Epithelial cell of prostate (primary cell): ENCODE measurements around the gene ATXN7.

Experiments
- DNase-seq: peaks from one replicate; pipeline ENCODE4 v3.0.0-alpha.2; 2011; ENCODE audit warnings: low read depth, low spot score
- H3K27ac ChIP-seq: fragments of 450-650 bp; 2 replicates; pipeline ENCODE4 v1.5.1; 2017; ENCODE audit warnings: mild to moderate bottlenecking

Gene ATXN7

DNA sequence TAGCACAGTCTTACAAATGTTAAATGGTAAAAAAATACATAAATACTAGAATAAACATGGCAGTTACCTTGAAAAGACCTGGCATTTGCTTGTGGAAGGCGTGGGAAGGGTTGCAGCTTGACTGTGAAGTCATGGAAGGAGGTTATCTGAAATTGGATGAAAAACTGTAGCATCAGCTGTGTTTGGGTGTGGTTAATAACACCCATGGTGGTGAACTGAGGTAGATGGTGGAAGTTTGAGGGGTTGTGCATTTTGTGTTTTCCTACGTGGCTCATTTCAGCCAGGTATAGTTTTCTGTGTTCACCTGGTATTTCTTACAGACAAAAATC lies 113.2 kb downstream of the ATXN7 start:
- no peak for DNase-seq
- H3K27ac ChIP-seq = peak overlapping the region; percentile 76

DNA sequence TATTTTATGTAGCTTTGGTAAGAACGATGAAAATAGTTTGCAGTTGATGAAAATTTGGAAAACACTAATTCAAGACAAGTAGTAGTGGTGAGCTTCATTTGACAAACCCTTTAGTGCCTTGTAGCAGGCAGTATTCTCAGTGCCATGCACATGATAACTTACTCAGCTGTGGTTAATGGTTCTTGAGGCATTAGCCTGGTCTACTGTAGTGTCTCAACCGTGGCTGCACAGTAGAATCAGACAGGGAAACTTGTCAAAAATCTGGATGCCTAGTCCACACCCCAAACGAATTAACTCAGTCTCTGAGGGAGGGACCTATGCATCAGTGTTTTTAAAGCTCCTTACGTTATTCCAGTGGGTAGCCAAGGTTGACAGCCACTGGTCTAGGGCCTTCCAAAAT lies 114.2 kb downstream of the ATXN7 start:
- H3K27ac ChIP-seq = no peak overlapping the region
- DNase-seq = no peak

DNA sequence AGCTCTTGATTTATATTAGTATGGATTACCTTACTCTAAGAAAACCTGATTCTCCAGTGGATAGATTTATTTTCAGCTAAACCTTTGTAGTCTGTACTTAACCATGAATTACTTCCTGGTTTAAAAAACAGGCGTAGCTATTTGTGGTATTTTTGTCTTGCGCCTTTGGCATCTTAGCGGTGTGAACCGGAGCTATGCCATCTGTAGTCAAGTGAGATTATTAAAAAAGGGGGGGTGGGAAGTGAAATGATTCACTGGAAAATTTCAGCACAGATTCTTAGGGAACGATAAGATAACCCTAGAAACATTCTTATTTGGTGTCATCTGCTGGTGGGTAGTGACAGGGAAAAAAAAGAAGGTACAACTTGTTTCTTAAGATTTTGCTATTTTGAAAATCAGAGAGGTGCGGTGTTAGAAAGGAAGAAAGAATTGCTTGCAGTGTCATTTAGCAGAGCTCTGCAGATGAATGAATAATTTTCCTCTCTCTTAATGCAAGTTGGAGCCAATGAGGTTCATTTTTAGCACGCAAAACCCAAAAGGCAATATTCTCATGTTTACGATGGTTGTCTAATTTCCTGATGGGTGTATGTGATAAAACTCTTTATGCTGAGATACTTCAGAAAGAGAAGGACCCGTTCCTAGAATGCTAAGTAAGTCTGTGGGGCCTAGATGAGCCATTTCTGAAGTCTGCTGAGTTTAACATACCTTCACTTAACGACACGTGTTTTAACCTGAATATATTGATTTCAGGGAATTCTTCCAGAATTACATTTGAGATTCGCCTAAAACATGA lies 115.6 kb downstream of the ATXN7 start:
- no peak overlapping the region for H3K27ac ChIP-seq
- no peak for DNase-seq

DNA sequence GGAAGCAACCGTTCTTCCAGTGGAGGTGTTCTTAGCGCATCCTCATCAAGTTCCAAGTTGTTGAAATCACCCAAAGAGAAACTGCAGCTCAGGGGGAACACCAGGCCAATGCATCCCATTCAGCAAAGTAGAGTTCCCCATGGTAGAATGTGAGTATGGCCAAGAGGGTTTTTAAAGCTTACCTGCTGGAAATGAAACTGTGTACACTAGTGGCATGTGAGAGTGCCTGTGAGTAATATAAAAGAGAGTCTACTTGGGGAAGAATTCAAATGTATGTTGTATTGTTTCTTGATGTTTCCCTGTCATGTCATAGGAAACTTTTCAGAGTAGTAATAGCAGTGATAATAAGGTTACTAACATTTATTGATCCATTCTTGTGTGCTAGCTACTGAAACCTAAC lies 116.4 kb downstream of the ATXN7 start:
- no peak overlapping the region for H3K27ac ChIP-seq
- no peak for DNase-seq

DNA sequence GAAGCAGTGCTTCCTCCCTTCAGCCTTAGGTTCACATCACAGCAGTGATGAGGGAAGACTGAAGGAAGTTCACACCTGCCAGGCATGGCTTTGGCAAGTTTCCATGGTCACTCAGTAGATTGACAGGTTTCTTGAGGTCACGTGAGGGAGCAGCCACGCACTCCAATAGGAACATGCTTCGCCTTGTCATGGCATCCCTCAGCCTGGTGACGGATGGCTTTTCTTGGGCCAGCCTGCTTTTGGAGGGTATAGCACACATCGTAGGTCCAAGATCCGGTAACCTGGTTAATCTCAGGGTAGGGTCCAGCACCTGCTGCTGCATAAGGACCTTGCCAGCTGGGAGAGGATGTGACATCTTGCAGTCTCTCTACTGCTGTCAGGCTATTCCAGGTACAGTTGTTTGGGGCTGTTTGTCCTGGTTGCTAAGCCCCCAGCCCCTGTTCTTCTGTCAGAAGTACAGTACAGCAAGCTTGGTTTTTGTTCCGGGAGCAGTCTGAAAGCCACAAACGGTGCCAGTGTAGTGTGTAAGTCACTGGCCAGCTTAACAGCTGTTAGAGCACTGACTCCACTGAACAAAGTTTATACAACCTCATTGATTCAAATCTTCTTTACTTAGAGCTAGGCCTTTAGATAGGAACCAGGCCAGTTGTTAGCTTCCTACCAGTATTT lies 117.3 kb downstream of the ATXN7 start:
- DNase-seq = no peak
- no peak overlapping the region for H3K27ac ChIP-seq

DNA sequence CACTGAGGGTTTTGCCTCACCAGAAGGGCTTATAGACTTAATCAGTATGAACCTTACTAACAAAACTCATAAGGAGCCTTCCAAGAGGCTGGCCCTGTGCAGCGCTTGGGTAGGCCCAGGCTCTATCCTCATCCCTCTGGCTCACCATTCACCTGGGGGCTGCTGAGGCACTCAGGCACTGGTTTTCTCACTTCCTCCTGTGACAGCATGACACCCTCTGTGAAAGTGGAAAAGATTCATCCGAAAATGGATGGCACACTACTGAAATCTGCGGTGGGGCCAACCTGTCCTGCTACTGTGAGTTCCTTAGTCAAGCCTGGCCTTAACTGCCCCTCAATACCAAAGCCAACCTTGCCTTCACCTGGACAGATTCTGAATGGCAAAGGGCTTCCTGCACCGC lies 118.3 kb downstream of the ATXN7 start:
- DNase-seq = no peak
- H3K27ac ChIP-seq = no peak overlapping the region

DNA sequence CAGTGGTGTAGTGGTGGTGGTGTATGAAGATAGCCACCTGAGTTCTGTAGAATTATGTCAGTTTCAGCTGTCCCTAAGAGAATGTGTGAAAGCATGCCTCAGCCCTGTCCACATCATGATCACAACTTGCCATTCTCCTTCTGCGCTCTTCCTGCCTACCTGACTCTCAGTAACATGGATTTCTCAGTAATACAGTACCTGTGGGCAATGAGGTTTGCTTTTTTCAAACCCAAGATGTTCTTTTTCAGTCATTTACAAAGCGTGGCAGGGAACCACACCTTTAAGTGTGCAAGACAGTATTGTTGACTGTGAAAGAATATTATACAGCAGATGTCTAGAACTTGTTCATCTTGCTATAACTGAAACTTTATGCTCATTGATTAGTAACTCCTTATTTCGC lies 120.7 kb downstream of the ATXN7 start:
- no peak overlapping the region for H3K27ac ChIP-seq
- DNase-seq = no peak

DNA sequence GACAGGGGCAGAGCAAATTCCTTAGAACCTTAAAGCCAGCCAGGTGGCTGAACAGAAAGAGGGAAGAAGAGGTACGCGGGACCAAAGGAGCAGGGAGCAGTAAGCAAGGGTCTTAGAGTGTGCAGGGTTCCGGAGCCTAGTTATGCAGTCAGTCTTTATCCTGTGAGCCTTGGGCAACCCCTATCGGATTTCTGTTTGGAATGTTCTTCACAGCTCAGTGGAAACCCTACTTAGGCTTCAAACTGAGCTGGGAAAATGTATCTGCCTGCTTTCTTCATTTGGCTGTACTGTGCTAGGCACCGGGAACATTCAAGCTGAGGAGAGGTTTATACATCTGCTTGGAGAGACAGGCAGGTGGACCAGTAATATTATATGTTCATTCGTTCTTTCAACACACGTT lies 122.5 kb downstream of the ATXN7 start:
- DNase-seq = no peak
- H3K27ac ChIP-seq = no peak overlapping the region

DNA sequence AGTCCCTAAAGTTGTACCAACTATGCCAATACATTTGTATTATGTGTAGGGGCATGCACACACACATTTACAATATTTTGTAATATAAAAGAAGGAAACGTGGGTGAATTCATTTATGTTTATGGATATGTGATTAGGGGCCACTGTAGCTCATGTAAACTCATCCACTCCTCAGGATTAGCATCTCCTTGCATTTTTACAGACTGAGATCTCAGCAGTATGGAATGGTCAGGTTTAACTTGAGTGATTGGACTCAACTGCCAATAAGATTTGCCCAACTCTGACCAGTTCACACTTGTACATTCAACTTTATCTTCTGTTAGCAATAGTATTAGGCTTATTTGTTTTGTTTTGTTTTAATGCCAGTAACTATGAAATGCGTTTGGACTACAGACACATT lies 123.2 kb downstream of the ATXN7 start:
- DNase-seq = no peak

DNA sequence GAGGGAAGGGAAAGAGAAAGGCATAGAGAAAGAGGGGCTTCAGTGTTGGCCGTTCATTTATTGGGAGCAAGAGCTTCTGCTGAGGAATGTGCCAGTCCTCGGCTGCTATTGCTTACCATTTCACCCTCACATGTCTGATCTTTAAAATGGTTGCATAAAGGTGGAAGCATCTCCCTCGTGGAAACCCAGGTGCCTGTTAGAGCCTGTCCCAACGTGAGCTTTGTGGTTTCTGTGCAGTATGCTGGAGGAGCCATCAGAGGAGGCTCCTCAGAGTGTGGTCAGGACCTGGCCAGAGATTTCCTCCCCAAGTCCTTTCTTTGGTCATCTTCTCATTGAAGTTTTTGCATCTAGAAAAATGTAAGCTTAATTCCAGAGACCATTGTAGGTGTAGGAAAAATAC lies 125.3 kb downstream of the ATXN7 start:
- peak; percentile 26 for DNase-seq
- no peak overlapping the region for H3K27ac ChIP-seq

More for the DNA sequence above, 123.2 kb downstream of the ATXN7 start:
- H3K27ac ChIP-seq = no peak overlapping the region

DNA sequence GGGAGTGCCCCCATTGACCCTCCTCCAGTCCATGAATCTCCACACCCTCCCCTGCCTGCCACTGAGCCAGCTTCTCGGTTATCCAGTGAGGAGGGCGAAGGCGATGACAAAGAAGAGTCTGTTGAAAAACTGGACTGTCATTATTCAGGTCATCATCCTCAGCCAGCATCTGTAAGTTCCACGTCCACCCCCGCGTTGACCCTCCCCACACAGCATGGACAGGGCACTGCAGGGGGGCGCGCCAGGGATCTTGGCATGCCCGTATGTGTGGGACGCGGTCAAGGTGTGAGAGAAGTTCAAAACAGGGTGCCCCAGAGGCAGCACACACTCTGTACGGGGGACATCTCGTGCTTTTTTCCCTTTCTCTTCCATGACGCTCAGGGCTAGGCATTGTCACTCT lies 126.5 kb downstream of the ATXN7 start:
- no peak overlapping the region for H3K27ac ChIP-seq
- no peak for DNase-seq

DNA sequence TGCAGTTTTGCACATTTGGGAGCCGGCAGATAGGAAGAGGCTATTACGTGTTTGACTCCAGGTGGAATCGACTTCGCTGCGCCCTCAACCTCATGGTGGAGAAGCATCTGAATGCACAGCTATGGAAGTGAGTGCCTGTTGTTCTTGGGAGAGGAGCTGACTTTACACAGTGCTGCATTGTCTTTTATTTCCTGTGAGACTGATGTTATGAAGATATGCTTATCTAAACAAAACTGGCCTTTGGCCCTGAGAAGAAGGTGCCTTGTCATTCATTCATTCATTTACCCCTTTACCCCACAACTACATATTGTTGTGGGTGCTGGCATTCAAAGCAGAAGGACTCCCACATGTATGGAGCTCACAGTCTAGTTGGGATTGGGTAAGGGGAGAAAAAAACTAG lies 127.1 kb downstream of the ATXN7 start:
- DNase-seq = no peak
- no peak overlapping the region for H3K27ac ChIP-seq

DNA sequence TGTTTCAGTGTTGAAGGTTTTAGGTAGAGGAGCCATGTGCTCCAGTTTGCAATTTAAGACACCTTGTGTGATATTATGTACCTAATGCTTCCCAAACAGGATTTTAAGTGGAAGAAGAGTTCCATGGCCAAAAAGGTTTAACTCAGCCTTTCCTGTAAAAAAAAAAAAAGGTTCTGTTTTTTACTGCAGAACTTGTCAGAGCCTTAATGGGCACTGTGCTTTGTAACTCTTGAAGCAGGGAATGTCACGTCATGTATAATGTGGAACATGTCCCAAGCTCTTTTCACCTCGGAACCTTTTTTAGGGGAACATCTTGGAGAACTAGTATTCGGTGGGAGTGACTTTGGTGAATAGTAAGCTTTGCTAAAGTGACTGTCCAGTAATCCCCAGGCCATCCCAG lies 128.0 kb downstream of the ATXN7 start:
- DNase-seq = no peak
- H3K27ac ChIP-seq = no peak overlapping the region

DNA sequence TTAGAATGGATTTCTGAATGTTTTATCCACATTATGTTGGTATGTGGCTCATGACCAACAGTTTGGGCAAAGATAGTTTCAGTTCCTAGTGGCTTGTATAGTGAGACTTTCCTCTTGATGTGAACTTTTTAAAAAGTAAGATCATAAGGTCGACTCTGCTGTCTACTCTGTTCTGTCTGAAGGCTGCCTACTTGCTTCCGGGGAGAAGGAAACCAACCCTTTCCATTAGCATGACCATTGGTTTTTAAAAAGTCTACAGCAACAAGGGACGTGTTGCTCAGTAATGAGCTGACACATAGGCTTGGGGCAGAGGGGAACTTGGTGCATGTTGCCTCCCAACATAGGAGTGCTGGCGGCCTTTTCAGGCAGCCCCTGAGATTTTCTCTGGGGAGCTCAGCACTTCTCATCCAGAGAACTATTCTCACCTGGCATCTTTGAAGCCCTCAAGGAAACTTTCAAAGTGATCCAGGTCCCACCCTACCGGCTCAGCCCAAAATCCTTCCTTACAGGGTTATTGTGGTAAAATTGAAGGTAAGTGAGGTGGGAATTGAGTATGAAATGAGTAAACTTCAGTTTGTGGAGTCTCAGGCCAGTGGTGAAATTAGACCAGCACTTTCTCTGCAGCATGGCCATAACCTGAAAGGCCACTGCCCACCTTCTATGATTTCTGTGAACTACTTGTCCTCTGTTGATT lies 129.0 kb downstream of the ATXN7 start:
- no peak overlapping the region for H3K27ac ChIP-seq
- no peak for DNase-seq

DNA sequence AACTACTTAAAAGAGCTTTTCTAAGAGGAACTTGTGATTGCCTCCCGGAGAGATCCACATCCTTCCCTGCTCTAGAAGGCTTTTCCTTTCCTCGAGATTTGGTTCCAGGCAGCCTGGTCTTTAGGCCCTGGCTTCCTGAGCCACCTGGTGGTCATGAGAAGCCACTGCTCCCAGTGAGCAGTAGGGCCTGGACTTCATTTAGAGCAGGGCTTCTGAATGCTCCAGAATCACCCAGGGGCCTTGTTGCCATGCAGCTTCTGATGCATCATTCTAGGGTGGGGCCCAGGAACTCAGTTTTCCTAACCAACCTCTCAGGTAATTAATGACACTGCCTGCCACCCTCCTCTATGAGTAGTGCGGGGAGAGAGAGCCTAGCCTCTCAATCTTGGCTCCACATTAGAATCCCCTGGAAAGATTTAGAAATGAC lies 130.0 kb downstream of the ATXN7 start:
- peak; percentile 39 for DNase-seq
- H3K27ac ChIP-seq = no peak overlapping the region

DNA sequence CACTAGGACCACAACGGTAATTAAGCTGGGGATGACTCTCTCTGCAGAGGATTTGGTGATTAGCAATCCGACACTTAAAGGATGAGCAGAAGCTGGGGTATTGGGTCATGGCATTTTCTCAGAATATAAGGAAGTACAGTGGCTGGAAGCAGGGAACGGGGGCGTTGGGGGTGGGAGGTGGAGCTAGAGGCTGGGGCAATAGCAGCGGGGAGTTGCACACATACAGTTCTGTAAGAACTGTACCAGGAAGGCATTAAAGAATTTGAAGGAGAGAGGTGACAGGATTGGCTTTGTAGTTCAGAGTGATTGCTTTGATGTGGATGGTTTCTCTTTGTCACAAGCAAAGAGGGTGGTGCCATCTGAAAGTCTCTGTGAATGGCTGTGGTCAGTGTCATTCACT lies 131.4 kb downstream of the ATXN7 start:
- H3K27ac ChIP-seq = no peak overlapping the region
- DNase-seq = no peak

DNA sequence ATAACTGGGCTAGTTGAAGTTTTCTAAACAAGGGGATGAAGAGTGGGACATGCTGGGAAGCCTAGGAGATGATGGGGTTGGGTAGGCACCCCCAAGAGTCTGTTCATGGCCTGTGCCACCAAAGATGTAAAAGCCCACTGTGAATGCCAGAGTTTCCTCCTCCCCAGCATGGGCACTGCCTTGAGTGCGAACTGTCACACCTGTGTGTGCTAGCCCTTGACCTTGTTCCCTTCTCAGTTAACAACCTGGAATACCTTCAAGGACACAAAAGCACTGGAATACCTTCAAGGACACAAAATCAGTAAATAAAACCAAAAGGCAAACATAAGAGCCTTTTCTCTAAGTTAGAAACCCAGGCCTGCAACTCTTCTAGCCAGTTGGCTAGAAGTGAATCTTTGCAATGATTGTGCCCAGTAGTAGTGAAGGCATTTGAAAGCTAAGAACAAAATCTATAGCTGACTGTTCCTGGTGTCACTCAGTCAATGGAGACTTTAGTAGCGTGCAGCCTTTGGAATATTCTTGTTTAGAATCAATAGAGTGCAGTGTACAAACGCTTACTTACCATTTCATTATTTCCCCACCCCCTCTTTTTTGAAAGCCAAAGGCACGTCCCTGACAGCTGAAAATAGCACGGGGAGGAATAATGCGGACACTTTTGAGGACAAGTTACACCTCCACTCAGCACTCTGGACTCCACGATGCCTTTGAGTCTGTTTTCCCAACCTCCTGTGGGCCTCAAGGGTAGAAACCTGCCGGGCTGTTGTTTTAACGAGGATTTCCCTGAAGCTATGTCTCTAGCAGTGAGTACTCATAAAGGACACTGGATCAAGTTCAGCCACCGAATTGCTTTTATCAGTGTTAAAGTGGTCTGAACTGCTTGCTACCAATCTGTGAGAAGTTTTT lies 135.4 kb downstream of the ATXN7 start:
- DNase-seq = no peak

DNA sequence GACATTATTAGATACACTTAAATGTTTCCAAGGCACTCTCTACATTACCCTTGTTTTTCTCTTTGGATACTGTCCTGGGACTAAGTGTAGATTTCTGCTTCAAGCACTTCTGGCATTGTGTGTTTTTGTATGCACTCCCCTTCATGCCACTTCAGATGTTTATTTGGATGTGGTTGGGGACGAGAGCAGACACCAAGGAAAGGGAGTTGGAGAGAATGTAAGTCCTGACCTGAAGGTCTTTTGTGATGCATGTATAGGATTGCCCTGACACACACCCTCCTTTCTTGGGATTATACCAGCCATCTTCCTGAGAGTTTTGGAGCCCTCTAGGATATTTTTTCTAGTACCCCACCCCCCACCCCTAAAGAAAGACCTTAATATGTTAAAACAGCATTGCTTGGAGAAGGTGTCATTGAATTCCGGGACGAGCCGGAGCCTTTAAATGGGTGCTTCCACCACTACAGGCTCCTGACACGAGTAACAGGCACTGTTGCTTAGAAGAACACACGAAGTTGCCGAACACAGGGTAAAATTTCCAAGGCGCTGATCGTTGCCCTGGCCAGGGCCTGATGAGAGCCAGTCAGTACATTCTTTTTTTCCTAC lies 136.9 kb downstream of the ATXN7 start:
- DNase-seq = no peak
- no peak overlapping the region for H3K27ac ChIP-seq

More for the DNA sequence above, 135.4 kb downstream of the ATXN7 start:
- no peak overlapping the region for H3K27ac ChIP-seq

DNA sequence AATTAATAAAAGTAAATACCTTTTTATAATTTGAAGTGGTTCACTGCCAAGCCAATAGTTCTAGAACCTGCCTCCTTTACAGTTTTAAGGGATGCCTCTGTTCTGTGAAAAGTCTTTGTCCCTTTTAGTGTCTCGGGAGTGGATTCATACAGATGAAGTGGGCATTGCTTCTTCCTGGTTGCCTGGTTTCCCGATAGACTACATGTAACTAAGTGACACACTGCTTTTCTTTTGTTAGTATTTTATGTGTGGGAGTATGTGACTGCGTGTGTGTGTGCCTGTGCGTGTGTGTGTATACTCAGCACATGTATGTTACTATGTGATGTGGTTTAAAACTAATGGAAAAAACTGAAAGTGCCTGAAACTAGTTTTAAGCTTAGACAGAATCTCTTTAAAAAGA lies 138.6 kb downstream of the ATXN7 start:
- H3K27ac ChIP-seq = no peak overlapping the region
- DNase-seq = no peak

DNA sequence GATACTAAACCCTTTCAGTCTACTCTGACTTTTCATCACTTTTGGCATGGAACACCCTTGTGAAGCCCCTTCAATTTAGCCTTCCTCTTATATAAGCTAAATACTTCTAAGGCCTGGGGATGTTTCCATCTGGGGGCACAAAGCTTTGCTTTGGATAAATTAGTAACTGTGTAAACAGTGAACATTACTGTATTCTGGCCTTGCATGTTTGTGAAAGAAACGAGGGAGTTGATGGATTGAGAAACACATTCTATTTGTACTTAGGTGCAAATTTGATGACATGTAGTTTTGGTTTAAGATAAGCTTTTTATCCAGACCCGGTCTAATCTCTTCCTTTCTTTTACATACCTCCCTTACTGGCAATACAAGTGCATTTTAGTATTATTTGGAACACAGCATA lies 139.9 kb downstream of the ATXN7 start:
- no peak for DNase-seq
- no peak overlapping the region for H3K27ac ChIP-seq
